IPS-18c (cell line): ENCODE data around the gene FLT1.

Source experiments
- H3K4me3 ChIP-seq: 2 replicates; pipeline ENCODE4 v1.7.0; 2013; ENCODE audit warnings: low read depth, mild to moderate bottlenecking, low read length, moderate library complexity; ENCODE audit not compliant: insufficient read depth
- H3K9me3 ChIP-seq: one replicate; pipeline ENCODE4 v1.6.1; 2013; ENCODE audit warnings: mild to moderate bottlenecking, low read length, moderate library complexity; ENCODE audit not compliant: control insufficient read depth, insufficient read depth

FLT1 gene, protein sequence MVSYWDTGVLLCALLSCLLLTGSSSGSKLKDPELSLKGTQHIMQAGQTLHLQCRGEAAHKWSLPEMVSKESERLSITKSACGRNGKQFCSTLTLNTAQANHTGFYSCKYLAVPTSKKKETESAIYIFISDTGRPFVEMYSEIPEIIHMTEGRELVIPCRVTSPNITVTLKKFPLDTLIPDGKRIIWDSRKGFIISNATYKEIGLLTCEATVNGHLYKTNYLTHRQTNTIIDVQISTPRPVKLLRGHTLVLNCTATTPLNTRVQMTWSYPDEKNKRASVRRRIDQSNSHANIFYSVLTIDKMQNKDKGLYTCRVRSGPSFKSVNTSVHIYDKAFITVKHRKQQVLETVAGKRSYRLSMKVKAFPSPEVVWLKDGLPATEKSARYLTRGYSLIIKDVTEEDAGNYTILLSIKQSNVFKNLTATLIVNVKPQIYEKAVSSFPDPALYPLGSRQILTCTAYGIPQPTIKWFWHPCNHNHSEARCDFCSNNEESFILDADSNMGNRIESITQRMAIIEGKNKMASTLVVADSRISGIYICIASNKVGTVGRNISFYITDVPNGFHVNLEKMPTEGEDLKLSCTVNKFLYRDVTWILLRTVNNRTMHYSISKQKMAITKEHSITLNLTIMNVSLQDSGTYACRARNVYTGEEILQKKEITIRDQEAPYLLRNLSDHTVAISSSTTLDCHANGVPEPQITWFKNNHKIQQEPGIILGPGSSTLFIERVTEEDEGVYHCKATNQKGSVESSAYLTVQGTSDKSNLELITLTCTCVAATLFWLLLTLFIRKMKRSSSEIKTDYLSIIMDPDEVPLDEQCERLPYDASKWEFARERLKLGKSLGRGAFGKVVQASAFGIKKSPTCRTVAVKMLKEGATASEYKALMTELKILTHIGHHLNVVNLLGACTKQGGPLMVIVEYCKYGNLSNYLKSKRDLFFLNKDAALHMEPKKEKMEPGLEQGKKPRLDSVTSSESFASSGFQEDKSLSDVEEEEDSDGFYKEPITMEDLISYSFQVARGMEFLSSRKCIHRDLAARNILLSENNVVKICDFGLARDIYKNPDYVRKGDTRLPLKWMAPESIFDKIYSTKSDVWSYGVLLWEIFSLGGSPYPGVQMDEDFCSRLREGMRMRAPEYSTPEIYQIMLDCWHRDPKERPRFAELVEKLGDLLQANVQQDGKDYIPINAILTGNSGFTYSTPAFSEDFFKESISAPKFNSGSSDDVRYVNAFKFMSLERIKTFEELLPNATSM (N-terminal part only)

DNA sequence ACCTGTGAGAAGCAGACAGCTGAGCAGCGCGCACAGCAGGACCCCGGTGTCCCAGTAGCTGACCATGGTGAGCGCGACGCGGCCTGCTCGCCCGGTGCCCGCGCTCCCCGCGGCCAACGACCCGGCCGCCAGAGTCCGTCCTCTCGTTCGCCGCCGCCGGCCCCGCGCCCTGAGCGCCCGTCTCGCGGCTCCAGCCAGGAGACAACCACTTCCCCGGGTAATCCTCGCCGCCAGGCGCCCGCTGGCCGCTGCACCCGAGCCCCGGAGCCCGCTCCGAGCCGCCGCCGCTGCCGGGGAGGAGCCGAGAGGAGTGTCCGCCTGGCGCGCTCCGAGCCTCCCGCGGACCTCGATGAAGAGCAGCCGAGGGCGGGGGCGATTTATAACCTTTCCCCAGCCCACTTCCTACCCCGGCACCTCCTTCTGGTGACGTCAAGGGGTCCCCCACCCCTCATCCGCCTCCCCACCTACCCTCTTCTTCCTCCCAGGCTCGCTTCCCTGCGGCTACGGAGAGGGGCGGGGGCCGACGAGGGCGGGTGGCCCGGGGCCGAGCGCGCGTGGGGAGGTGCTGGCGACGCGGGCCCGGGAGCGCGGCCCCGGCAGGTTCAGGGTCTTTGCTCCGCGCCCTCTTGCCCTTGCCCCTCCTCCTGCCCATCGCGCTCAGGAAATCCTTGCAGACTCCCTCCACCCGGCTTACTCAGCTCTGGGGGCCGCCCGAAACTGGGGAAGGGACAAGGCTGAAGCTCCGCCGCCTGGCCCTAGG is at the start of gene FLT1:
Gene FLT1, minus strand, starts transcription at position 351 of the 760 bp plus-strand sequence. Its CDS starts 285 bp downstream, at position 66.
- H3K9me3 ChIP-seq: no peaks in the 10 kb centered on the region
- H3K4me3 ChIP-seq: peak within 1 kb of the TSS; percentile 81

DNA sequence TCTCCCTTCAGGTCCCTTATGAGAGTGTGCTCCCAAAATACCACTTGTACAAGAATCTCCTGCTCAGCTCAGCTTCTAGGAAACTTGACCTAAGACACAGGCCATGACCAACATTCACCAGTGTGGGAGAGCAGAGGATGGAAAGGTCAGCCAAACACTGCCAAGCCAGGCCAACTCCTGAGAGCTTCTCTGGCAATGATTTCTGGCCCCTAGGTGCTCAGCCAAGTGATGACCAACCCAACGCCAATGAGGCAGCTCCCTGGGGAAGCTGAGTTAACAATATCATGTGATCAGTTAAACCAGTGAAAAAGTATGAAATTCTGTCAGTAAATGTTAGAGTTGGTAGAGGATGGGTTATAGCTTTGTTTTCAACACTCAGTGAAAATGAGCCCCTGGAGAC is 49.1 kb upstream of the FLT1 start:
- no peaks in the 10 kb centered on the region for H3K9me3 ChIP-seq
- no peak overlapping the region for H3K4me3 ChIP-seq

DNA sequence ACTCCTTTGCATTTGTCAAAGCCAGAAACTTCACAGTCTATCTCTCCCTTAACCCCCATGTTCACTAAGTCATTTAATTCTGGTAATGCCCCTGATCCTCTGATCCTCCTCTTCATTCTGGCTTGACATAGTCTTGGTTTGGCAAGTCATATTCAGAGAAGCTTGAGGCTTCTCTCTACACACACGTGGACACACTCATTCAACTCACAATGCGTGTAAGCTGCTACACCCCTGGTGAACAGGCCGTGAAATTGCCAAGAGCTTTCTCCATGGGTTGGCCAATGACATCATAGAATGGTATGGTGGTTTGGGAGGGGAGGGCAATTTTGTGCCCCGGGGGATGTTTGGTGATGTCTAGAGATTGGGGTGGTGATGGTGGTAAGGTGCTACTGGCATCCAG is 47.9 kb upstream of the FLT1 start:
- no peak overlapping the region for H3K4me3 ChIP-seq

DNA sequence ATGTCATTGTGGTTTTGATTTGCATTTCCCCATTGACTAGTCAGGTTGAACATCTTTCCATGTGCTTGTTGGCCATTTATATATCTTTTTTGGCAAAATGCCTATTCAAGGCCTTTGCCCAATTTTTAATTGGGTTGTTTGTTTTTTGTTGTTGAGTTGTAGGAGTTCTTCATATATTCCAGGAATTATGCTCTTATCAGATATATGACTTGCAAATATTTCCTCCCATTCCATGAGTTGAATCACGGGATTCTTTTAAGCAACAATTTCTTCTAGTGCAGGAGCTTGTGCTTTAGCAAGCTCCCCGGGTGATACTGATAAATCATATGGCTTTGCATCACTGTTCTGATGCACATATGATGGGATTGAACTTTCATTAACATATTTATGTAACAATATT is 47.0 kb upstream of the FLT1 start:
- H3K4me3 ChIP-seq: no peak overlapping the region
- no peaks in the 10 kb centered on the region for H3K9me3 ChIP-seq

More for the DNA sequence above, 47.9 kb upstream of the FLT1 start:
- no peaks in the 10 kb centered on the region for H3K9me3 ChIP-seq

DNA sequence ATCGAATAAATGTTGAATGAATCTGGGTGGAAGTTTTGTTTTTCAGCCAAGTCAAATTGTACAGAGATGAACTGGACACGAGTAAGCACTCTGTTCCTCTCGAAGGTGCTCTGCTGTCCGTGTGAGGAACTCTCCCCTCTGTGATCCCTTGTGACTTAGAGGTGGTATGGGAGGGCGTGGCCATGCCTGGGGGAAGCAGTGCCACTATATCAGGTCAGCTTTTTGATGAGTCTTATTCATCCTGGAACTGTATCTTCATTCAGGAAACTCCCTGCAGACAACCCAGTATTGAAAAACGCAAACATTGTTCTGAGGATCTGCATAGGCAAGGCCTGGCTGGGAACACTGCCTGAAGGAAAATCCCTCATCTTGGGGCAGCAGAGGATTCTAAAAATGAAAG is 45.7 kb upstream of the FLT1 start:
- Histone ChIP-seq H3K9me3 (no peaks in the 10 kb centered on the region), H3K4me3 (no peak overlapping the region)

DNA sequence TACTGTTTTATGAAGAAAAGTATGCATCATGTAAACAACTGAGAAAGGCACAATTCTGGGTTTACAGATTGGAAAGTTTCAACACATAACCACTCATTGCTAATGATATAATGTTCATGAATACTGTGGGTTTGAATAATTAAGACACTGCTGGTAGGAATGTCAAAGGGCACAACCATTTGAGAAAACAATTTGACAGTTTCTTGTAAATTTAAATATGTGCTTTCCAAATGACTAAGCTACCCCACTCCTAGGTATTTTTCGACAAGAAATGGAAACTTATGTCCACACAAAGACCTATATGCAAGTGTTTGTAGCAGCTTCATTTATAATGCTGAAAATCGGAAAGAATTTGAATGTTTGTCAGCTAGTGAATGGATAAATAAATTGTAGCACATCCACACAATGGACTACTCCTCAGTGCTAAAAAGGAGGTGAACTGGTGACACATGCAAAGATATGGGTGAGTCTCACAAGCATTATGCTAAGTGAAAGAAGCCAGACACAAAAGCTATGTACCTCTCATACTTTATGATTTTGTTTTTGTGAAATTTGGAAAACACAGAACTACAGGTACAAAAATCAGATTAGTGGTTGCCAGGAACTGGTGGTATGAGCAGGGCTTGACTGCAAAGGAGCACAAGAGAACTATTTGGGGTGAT is 44.8 kb upstream of the FLT1 start:
- Histone ChIP-seq H3K4me3 (no peak overlapping the region), H3K9me3 (no peaks in the 10 kb centered on the region)

DNA sequence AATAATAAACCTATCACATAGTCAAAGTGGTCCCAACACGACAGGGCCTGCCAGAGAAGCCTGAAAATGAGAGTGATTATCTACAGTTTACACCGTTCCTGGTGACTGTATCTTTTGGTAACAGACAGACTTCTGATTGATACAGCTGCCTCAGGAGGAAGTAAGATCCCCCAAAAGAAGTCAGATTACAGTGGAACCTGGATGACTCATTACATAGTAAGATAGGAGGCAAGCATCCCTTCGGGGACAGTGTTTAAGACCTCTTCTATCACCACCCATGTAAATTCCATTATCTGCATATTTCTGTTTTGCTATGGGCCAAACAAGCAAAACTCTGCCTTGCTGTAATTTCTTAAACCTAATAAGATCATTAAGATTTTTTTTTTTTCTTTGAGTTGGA is 44.0 kb upstream of the FLT1 start:
- Histone ChIP-seq H3K4me3 (no peak overlapping the region), H3K9me3 (no peaks in the 10 kb centered on the region)

DNA sequence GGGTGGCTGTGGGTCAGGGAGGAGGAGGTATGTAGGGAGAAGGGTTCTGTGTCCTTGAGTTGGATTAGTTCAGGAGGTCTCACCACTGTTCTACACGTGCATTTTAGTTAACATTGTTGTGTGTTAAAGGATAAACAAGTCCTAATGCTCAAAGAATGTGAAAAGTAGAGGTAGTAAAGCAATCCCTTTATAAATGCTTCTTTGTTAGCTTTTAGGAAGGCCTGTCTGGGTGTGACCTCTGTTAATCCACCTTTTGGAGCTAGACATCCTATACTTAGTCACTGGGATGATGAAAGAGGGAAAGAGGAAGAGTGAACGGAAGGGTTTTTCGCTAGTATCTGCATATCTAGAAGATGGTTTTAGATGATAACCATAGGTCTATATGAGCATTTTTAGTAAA is 42.2 kb upstream of the FLT1 start:
- no peak overlapping the region for H3K4me3 ChIP-seq

DNA sequence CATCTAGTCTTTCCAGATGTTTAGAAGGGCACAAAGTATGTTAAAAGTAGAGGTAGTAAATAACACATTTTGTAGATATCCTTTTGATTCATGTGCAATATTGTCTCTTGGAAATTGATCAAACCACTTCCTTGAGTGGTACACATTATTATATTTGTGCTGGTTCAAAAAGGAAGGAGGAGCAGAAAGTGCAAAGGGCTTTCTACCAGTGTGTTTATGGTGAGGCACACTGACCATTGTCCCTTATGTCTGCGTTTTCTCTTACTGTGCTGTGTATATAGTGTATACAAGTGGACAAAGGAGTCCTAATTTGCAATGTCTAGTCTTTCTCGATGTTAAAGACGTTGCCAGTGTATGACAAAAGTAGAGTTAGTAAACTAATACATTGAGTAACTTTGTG is 41.4 kb upstream of the FLT1 start:
- H3K4me3 ChIP-seq: no peak overlapping the region
- H3K9me3 ChIP-seq: no peaks in the 10 kb centered on the region

More for the DNA sequence above, 42.2 kb upstream of the FLT1 start:
- H3K9me3 ChIP-seq: no peaks in the 10 kb centered on the region

DNA sequence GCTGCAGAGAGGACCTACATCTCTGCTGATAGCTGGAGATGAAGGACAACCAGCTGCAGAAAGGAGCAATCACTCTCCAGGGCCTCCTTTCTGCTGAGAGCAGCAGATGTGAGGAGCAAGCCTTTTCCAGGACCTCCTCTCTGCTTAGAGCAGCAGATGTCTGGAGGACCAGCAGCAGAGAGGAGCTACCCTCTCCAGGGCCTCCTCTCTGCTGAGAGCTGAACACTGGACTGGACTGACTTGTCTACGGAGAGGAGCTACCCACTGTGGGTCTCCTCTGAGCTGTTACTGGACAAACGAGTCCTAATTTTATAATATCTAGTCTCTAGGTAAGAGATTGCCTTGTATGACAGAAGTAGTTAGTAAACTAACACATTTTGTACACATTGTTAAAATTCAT is 40.8 kb upstream of the FLT1 start:
- Histone ChIP-seq H3K4me3 (no peak overlapping the region), H3K9me3 (no peaks in the 10 kb centered on the region)

DNA sequence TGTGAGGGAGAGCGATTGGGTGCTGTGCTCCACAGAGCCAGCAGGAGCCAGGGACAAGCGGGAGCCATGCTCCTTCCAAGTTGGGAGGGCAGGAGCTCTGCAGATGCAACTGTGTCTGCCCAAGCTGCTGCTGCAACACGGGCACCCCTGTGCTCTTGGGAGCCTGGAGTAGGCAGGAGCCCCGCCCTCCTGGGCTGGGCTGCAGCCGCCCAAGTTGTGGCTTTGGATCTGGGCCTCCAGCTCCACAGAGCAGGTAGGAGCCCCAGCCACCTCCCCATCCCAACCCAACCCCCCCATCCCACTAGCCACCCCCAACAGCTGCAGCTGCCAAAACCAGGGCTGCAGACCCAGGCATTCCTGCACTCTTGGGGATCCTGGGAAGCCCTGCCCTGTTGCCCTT is 39.9 kb upstream of the FLT1 start:
- no peaks in the 10 kb centered on the region for H3K9me3 ChIP-seq
- no peak overlapping the region for H3K4me3 ChIP-seq

DNA sequence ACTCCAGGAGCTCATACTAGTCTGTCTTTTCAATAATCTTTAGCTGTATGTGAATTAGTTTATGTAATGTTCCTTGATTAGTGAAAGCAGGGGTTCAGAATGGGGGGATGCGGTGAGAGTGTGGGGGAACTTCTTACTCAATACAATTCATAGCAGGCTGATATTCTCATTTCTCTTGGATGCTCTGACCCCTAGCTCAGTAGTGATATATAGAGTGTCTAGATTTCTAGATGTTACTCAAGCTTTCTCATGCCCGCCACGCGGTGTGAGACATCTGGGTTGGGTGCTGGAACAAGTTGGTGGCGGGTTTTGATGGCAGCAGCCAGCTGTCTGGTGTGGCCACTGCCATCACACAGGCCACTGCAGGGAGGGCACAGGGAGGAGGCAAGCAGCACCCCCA is 39.3 kb upstream of the FLT1 start:
- Histone ChIP-seq H3K9me3 (no peaks in the 10 kb centered on the region), H3K4me3 (no peak overlapping the region)

DNA sequence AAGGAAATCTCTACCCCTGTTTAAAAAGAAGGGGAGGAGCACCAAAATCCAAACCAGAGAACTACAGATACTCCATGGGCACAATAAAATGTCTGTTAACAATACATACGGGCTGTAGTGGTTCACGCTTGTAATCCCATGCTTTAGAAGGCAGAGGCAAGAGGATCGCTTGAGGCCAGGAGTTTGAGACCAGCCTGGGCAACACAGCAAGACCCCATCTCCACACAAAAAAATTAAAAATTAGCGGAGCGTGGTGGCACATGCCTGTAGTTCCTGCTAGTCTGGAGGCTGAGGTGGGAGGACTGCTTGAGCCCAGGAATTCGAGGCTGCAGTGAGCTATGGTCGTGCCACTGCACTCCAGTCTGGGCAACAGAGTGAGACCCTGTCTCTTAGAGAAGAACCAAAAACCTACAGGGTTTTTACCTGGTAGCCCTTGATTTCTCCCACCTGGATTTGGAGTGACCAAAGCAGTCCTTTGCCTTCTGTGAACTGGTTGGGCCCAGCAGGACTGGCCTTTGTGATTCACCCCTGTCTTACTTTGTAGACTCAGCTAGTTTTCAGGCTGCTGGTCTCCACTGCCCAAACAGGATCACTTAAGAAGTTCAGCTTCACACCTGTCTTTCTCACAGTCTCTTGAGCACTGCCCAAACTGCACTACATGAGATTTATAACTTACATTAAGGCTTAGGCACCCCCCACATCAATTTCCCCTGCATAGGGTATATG is 38.7 kb upstream of the FLT1 start:
- peak overlapping the region; percentile 71; the same call in 1 of the 2 replicates for H3K4me3 ChIP-seq

DNA sequence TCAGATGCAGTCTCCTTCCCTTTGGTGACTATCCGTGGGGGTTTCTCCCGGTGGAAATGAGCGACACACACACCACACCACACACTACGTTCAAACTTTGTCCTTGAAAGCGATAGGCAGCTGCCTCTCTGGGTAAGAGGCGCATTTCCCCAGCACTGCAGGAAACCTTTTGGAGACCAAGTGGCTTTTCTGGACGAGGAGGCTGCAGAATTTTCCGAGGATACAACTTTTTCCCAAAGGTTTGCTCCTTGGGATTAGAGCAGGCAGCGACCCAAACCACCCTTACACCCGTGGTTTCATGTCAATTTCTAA is 38.2 kb upstream of the FLT1 start:
- Histone ChIP-seq H3K9me3 (no peaks in the 10 kb centered on the region), H3K4me3 (peak overlapping the region; percentile 71; the same call in 1 of the 2 replicates)

More for the DNA sequence above, 38.7 kb upstream of the FLT1 start:
- no peaks in the 10 kb centered on the region for H3K9me3 ChIP-seq

DNA sequence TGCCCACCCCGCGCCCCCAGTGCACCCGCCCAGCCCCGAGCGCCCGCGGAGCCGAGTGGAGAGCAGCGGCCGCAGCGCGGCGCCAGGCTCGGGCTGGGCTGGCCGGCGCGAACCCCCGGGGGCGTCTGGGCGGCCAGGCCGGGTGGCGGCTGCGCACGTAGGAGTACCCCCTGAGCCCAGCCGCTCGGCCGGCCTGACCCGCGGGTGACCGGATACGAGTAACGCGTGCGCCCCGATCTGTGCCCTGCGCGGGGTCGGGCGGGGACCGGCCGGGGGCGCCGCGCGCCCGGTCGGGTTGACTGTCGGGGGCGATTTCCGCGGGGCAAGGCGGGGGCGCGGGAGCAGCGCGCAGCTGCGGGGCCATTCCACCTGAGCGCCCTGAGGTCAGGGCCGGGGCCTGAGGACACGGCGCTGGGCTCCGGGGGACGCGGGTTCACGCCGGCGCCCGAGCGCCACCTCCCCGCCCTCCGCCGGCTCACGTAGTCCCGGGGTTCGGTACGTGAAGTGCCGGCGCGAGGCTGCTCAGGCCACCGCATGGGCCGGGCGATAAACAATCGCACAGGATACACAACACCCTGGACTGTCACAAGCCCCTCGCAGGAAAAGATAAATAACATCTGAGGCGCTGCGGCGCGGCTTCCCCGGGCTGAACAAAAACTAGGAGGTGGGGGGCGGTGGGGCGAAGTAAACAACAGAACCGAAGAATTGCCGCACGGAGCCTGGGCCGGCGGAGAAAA is 37.6 kb upstream of the FLT1 start:
- peak overlapping the region; percentile 71 for H3K4me3 ChIP-seq
- H3K9me3 ChIP-seq: no peaks in the 10 kb centered on the region
